ENCODE results near the gene ARHGAP42.

The ARHGAP42 gene

DNA sequence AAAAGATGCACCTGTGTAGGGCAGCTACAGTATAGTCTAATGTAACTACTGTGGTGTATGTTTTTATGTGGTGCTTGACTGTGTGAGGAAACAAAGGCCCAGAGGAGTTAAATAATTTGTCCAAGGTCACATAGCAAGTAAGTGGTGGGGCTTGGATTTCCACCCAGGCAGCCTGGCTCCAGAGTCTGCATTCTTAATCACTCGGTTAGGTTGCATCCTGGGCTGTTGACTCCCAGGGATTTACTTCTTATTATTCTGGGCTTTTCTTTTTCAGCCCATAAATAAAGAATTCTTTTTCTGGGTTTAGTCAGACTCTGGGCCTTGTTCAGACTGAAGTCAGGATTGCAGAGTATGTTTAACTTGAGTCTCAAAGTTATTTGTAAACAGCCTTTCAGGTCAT lies 82.1 kb downstream of the ARHGAP42 start:
- DNase-seq, result no peak

DNA sequence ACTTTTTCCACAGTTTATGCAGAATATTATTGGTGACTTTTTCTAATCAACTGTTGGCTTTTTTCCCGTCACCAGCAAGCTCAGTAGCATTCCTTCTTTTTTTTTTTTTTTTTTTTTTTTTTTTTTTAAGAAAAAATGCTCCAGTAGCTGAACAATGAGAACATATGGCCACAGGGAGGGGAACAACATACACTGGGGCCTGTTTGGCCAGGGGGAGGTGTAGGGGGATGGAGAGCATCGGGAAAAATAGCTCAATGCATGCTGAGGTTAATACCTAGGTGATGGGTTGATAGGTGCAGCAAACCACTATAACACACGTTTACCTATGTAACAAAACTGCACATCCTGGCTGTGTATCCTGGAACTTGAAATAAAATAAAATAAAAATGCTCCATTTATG lies 82.5 kb downstream of the ARHGAP42 start:
- DNase-seq, result no peak

DNA sequence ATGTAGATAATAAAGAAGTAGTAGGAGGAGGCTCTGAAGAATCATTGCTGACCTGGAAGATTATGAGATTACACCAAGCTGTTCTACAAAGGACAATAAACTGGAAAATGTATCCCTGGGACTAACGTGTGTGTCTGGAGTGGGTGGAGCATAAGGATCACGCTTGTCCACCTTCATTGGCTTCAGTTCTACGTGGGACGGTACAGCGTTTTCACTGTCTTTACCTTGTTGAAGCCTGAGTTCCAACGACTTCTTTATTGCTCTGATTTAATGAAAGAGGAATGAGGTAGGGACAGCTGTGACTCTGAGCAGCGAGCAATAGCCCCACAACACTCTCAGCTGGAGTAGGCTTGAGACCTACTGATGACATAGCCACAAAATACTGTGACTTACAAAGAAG lies 87.0 kb downstream of the ARHGAP42 start:
- no peak for DNase-seq

DNA sequence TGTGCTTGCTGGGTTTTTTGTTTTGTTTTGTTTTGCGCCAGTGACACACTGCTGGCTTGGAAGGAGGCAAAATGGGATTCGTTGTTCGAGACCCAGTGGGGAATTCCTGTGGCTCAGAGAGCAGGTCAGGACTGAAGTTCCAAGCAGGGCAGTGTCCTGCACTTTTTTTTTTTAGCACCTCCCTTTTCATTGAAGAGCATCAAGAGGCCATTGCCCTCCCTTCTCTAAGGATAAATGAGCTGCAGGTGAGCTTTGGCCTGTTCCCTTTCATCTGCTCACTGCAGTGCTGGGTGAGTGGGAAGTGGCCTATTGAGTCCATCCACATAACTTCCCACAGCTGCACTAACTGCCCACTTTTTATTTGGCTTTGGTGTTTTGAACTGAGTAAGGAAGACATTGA lies 87.8 kb downstream of the ARHGAP42 start:
- no peak for DNase-seq

DNA sequence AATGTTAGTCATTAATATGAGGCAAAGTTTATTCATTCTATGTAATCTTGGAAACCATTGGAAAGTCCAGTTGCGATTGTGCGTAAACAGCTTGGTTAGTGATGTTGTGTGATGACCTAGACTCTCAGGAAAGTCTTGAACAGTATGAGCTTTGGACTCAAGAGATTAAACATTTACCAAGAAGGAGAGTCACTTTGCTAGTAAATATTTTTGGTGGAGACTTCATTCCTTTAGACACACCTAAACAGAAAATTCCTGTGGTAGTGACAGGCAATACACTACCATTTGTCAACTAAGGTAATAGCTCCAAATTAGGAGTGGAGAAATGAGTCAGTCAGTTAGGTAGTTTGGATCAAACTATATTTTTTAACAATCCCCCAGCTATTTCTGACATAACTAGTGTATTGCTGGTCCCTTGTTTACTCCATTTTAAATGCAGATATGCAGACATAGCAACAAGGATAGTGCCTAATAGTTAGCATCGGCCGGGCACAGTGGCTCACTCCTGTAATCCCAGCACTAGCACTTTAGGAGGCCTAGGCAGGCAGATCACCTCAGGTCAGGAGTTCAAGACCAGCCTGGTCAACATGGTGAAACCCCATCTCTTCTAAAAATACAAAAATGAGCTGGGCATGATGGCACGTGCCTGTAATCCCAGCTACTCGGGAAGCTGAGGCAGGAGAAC lies 89.3 kb downstream of the ARHGAP42 start:
- no peak for DNase-seq

DNA sequence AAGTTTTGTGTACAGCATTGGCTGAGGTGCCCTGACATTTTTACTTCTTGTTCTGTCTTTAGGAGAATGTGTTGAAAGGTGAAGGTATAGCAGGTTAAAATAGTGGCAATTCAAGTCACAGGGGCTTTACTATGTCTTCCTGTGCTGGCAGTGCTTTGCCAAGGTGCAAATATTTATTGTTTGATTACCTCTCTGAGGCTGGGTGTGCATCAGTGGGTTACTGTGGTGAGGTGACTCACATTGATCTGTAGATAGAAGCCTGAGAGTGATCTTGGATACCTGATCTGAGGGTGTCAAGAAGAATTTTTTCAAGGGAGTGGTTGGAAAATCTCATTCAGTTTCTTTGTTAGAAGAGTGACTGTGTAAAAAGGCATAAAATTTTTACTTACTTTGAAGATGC lies 90.0 kb downstream of the ARHGAP42 start:
- DNase-seq, result no peak

DNA sequence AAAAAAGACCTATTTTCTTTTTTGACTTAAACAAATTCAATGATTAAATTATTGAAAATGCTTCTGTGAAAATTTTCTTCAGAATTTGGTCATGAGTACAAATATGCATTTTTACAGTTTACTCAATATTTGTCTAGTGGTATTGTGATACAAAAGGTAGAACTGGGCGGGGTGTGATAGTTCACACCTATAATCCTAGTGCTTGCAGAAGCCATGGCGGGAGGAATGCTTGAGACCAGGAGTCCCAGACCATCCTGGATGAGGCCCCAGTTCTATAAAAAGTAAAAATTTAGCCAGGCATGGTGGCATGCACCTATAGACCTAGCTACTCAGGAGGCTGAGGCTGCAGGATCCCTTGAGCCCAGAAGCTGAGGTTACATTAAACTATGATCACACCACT lies 90.6 kb downstream of the ARHGAP42 start:
- no peak for DNase-seq

DNA sequence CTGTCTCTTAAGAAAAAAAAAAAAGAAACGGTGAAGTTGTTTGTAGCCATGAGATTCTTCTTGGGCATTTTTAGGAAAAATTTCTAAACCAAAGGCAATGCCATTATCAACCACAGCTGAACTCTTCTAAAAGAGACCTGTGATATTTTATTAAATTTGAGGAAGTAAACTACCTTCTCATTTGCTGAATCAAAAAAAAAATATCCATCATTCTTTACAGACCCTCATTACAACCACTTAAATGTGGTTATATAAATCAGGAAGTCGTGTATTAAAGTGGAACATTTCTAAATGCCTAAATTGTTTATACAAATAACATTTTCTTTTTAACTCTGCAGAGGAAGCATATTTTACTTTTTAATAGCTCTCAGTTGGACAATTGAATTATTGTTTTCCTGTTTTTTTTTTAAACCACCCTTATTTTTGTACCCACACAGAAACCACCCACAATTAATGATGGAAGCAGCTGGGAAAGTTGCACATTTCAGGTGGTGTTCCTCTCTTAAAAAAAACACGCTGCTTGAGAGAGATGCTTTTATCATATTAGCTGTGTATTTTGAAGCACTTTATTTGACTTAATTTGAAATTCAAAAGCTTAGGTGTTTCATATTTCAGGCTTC lies 91.2 kb downstream of the ARHGAP42 start:
- no peak for DNase-seq

DNA sequence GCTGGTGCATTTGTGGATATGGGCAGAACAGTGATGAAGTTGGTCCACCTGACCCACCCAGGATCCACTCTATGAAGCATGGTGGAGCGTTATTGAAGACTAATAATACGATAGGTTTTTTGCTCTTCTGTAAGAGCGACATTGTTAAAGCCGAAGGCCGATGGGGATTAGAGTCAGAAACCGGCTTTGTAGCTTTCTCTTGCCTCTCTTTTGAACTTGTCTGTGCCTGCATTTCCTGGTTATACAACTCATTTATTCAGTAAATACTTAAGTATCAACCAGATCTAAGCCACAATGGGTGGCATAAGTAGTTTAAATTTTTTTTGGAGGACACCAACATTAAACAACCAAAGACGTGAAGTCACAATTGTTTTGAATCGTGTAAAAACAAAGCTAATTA lies 93.4 kb downstream of the ARHGAP42 start:
- no peak for DNase-seq

DNA sequence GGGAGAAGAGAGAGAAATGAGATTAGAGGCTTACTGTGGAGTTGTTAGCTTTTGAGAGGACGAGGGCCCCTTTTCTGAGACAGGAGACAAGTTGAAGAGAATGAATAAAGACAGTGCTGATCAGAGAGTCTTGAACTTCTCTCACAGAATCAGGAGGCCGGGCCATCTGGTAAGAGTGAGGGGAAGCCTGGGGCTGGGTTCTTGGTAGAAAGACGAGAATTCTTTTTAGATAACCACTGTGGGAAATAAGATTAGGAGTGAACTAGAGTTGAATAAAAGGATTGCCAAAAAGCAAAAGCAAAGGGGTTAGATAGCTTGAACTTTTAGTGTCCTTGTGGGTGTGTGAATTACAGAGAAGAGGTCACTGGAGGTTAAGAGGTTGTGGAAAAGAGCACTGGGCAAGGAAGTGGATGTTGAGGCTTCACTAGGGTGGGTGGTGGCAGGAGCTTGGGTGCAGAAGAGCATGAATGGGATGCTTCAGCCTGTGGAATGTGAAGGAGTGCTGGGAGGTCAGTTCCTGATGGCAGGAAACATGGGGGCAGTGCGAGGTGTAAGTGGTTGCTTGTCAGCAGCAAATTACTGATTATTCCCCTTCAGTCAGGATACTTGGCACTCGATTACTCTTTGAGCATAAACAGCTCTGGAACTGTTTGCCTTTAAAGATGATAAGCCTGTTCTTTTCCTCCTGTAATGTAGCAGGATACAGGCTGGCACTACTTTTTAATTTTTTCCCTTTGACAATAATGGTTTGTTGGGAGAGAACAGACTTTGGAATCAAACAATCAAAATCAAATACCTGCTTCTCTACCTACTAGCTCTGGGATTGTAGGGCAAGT lies 98.3 kb downstream of the ARHGAP42 start:
- no peak for DNase-seq

DNA sequence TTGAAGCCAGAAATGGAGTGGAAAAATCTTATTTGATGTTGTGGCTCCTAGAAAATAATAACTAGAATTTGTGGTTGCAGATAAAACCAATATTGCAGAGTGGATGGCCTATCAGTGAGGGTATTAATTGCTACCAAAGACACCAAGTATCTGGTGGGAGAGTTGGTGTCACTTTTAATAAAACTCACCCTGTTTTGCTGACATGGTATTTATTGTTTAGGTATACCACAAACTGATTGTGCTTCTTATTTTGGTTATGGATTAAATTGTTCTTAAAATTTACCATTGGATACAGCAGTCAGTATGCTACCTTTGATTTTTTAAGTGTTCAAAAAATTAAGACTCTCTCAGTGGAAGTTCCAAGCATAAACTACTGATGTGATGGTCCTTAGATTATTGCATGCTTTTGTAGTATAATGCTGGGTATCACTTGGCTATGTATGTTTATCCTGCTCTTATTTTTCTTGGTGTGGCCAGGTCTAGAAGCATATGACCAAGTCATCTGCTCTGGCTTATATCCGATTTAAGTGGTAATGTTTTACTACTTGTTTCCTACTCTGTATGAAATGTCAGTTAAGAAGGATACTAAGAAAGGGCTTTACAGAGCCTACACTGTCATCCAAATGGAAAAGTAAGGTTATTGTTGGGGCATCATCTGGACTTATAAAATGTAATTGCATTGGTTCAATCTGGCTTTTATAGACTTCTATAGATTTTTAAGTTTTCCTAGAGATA lies 101.6 kb downstream of the ARHGAP42 start:
- DNase-seq, result no peak

DNA sequence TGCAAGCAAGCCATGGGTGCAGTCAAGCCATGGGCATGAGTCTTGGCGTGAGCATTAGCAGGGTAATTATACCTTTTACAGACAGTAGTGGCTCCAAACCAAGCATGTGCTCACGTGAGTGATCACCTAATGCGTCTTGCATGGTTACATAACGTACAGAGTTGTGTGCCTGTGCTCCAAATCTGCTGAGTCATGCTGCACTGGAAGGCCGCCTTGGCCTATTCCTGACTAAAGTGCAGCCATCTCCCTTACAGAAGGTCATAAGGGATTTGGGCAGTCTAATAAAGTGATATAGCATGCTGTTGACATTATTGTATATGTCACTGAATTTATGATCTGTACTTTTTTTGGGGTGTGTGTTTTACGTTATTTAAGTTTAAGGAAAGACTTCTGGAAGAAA lies 102.4 kb downstream of the ARHGAP42 start:
- DNase-seq, result no peak

DNA sequence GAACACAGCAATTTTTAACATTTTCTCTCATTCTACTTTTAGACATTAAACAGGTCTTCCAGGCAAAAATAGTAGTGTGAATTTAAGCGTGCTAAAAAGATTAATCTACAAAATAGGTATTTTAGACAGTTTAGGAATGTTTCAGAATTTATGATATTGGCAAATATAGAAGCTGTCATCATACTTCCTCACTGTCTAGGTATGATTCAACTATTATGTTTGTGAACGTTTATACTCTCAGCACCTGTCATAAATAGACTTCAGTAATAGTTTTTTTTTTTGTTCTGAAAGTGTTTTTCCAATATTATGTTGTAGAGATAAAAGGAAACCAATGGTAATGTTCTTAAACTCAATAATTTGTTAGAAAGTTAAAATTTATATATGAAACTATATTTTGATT lies 103.0 kb downstream of the ARHGAP42 start:
- DNase-seq, result no peak

DNA sequence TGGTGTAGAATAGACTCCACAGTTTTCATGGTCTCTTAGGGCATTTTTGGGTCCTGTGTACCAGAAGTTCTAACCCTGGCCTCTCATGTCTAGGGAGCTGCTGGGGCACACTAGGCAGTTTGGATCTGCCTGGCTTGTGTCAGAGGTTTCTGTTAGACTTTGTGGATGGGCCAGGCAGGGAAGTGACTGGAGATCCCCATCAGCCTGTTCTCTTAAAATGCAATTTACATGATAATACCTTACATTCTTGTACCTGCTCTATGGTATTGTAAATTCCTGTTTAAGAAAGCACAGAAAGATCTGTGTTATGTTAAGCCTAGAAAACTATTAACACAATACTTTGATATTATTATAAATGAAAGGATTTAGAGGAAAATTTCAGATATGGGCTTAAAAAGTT lies 104.0 kb downstream of the ARHGAP42 start:
- DNase-seq, result no peak

DNA sequence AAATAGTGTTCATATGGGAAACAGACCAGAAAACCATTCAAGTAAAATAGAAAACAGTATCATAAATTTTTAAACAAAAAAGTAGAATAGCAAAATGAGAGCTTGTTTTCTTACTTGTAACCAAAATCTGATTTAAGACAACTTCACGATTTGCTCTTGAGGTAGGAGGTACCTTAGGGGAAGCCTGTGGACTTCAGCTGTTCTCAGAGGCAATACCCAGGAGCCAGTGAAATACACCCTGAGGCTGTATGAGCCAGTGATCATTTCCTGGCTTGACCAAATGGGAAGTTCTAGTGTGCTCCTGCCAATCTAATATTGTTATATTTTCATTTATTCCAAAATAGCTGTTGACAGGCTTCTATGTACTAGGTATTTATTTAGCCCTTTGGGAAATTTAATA lies 104.8 kb downstream of the ARHGAP42 start:
- DNase-seq, result no peak

DNA sequence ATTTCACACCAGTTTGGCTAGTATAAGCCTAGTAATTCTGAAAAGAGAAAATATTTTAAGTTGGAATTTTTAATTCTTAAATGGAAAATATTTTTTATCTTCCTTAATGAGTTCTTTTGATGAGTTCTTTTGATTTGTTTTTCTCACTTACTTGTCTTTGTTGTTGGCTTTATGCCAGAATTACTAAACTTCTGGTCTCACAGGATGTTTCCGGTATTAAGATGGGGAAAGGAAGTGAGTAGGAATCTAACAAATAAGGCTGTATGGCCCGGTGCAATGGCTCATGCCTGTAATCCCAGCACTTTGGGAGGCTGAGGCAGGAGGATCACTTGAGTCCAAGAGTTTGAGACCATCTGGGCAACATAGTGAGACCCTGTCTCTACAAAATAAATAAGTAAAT lies 106.4 kb downstream of the ARHGAP42 start:
- DNase-seq, result no peak

DNA sequence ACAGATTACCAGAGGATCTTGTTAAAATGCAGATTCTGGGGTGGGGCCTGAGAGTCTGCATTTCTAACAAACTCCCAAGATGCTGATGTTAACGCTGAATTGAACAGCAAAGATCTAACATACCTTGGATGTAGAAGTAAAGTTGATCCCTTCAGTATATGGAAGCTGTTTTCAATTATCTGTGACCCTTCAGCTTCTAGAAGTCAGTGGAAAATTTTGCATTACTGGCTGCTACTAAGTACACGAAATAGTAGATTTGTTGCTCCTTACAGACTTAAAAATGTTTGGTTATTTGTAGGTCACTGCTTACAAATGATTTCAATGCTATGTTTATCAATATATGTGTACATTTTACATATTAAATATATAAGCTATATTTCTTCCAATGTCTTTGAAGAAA lies 107.4 kb downstream of the ARHGAP42 start:
- DNase-seq, result no peak

DNA sequence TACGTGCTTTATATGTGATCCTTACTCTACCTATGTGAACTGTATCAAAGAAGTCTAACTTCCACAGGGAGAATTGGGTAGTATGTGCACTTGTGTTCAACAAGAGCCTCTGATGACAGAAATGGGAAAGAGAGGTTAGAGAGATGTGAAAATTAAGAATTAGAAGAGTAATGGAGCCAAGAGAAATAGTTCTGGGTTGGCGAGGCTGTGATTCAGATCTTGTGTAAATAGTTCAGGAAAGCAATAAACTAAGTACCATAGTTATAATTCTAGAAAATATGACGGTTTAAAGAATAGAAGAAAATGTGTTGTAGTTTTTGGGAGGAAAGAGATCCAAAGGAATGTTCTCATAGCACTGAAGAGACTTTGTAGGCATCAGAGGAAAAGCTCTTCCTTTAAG lies 112.4 kb downstream of the ARHGAP42 start:
- DNase-seq, result no peak

DNA sequence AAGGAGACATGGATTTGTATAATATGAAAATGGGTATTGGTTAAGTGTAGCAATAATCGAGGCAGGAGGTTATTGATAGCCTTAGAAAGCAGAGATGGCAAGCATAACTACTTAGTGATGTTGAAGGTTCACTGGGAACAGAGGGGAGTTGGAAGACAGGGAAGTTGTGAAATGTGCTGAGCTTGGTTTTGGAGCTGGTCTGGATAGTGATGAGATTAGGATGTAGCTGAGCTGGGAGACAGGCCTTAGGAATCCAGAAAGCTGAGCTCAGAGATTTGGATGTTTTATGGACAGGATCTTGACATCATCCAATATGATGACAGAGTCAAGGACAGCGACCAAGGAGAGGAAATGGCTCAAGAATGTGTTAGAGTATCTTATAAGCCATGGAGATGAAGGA lies 113.1 kb downstream of the ARHGAP42 start:
- DNase-seq, result no peak

DNA sequence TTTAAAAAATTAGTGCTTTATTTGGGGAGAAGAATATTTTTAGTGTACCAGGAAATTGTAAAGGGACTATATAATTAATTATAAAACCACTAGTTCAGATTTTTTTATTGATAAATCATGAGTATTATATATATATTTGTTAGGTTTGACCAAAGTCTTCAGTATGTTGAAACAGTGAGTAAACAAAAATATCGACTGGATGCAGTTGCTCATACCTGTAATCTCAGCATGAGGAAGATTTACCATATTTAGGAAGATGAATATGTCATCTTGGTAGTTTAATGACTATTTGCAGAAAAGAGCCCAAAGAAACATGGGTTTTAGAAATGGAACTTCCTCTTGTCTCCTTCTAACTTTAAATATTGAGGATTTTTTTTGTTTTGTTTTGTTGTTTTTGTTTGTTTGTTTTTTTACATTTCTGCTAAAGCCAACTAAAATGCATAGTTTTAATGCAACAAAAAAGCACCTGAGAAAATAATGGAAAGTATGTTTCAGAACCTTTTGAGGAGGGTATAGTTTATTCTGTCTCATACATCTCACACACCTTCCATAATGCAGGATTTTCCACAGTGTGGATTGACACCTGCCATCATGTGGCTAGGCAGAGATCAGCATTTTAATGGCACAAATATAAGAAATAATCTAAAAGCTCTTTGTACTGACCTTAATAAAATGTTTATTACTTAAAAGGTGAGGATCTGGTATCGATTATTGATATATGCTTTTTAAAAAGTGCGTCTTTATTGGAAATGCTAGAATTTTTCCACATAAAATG lies 114.3 kb downstream of the ARHGAP42 start:
- no peak for DNase-seq

DNA sequence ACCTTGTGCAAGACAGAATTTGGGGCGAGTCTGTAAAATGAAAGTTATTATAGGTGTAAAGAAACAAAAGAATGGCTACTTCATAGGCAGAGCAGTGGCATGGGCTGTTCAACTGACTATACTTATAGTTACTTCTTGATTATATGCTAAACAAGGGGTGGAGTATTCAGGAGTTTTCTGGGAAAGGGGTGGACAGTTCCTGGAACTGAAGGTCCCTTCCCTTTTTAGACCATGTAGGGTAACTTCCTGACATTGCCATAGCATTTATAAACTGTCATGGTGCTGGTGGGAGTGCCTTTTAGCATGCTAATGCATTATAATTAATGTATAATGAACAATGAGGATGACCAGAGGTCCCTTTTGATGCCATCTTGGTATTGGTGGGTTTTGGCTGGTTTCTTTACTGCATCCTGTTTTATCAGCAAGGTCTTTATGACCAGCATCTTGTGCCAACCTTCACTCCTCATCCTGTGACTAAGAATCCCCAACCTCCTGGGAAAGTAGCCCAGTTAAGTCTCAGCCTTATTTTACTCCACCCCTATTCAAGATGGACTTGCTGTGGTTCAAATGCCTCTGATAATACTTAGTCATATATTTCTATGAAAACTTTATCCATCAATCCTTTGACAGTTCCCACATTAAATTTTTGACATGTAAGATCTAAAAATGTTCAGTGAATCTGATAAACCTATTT lies 118.6 kb downstream of the ARHGAP42 start:
- no peak for DNase-seq

DNA sequence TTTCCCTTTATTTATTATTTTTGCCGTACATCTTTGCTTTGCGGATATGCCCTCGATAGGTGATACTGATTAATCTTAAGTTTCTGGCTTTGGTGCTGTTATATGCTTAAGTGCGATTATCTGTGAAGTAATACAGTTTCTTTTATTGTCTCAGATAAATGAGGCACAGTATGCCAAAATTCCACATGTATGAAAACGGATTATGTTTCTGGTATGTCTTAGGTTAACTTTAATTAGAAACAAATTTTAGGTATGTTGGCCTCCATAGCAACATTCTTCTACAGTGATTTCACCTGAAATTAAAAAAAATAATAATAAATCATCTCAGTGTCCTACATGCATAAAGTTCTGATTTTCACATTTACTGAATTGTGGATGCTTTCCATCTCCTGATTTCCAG lies 119.2 kb downstream of the ARHGAP42 start:
- no peak for DNase-seq

Data from CD4-positive, alpha-beta T cell treated with Interleukin-6 for 4 hours (primary cell).